Measurements from ENCODE around the gene RNGTT. TPM values are rescaled to one million over a fixed set of nuclear protein-coding genes. Genes with fewer than 3 reads are reported as not detected.

The RNGTT gene
- total RNA-seq, 1 experiment from 2014 or later, result 40.8 TPM

- Histone ChIP-seq H3K4me3 (no peak overlapping the region), H3K4me1 (peaks cover 16% of the 10 kb centered on the region), H3K9me3 (replicated peaks) (peaks cover 4% of the 10 kb centered on the region; the same call in 1 of the 2 replicates), H3K27ac (peak overlapping the region; percentile 64), H3K27me3 (no peaks in the 10 kb centered on the region), H3K36me3 (peaks cover 3% of the 10 kb centered on the region; the same call in 1 of the 2 replicates)
- DNase-seq, result peak in 1 of 2 experiments; percentile 23
Measured at GRCh38 chr6:88698661-88699060, 264.8 kb downstream of the RNGTT start.

GRCh38 chr6:88695937-88696336 lies 267.5 kb downstream of the RNGTT start:
- DNase-seq, result no peak
- no peaks in the 10 kb centered on the region for H3K27me3 ChIP-seq
- no peak overlapping the region for H3K4me3 ChIP-seq
- H3K36me3 ChIP-seq, result peaks cover 3% of the 10 kb centered on the region; the same call in 1 of the 2 replicates
- no peak overlapping the region for H3K27ac ChIP-seq
- H3K9me3 ChIP-seq (replicated peaks), result peaks cover 4% of the 10 kb centered on the region; the same call in 1 of the 2 replicates
- peaks cover 16% of the 10 kb centered on the region for H3K4me1 ChIP-seq

- no peak overlapping the region for H3K27ac ChIP-seq
- H3K27me3 ChIP-seq, result no peaks in the 10 kb centered on the region
- no peak for DNase-seq
- peaks cover 2% of the 10 kb centered on the region; the same call in 1 of the 2 replicates for H3K36me3 ChIP-seq
- H3K9me3 ChIP-seq (replicated peaks), result no peaks in the 10 kb centered on the region; the same call in none of the 2 replicates
- H3K4me1 ChIP-seq, result no peaks in the 10 kb centered on the region
- H3K4me3 ChIP-seq, result no peak overlapping the region
Measured at GRCh38 chr6:88683734-88684133, 279.7 kb downstream of the RNGTT start.

GRCh38 chr6:88680654-88681053 lies 282.8 kb downstream of the RNGTT start:
- H3K27me3 ChIP-seq, result no peaks in the 10 kb centered on the region
- DNase-seq, result no peak
- no peak overlapping the region for H3K27ac ChIP-seq
- H3K36me3 ChIP-seq, result peaks cover 4% of the 10 kb centered on the region; the same call in 1 of the 2 replicates
- no peaks in the 10 kb centered on the region for H3K4me1 ChIP-seq
- H3K9me3 ChIP-seq (replicated peaks), result no peaks in the 10 kb centered on the region; the same call in none of the 2 replicates
- no peak overlapping the region for H3K4me3 ChIP-seq

- H3K27ac ChIP-seq, result no peak overlapping the region
- no peak overlapping the region for H3K4me3 ChIP-seq
- H3K36me3 ChIP-seq, result peaks cover 3% of the 10 kb centered on the region; the same call in 1 of the 2 replicates
- no peaks in the 10 kb centered on the region; the same call in none of the 2 replicates for H3K9me3 ChIP-seq (replicated peaks)
- H3K4me1 ChIP-seq, result no peaks in the 10 kb centered on the region
- H3K27me3 ChIP-seq, result no peaks in the 10 kb centered on the region
- DNase-seq, result no peak
Measured at GRCh38 chr6:88679841-88680240, 283.6 kb downstream of the RNGTT start.

- no peak overlapping the region for H3K4me3 ChIP-seq
- no peak for DNase-seq
- no peaks in the 10 kb centered on the region for H3K4me1 ChIP-seq
- H3K9me3 ChIP-seq (replicated peaks), result no peaks in the 10 kb centered on the region; the same call in none of the 2 replicates
- H3K36me3 ChIP-seq, result peaks cover 3% of the 10 kb centered on the region; the same call in 1 of the 2 replicates
- H3K27me3 ChIP-seq, result no peaks in the 10 kb centered on the region
- H3K27ac ChIP-seq, result no peak overlapping the region
Measured at GRCh38 chr6:88677356-88677755, 286.1 kb downstream of the RNGTT start.

GRCh38 chr6:88671624-88672023 lies 291.8 kb downstream of the RNGTT start:
- H3K4me1 ChIP-seq, result no peaks in the 10 kb centered on the region
- H3K27ac ChIP-seq, result no peak overlapping the region
- H3K27me3 ChIP-seq, result no peaks in the 10 kb centered on the region
- H3K36me3 ChIP-seq, result no peaks in the 10 kb centered on the region
- DNase-seq, result no peak
- peaks cover 22% of the 10 kb centered on the region; the same call in 1 of the 2 replicates for H3K9me3 ChIP-seq (replicated peaks)
- no peak overlapping the region for H3K4me3 ChIP-seq

GRCh38 chr6:88670369-88670768 lies 293.0 kb downstream of the RNGTT start:
- no peak overlapping the region for H3K4me3 ChIP-seq
- no peak overlapping the region for H3K27ac ChIP-seq
- no peaks in the 10 kb centered on the region for H3K27me3 ChIP-seq
- no peaks in the 10 kb centered on the region for H3K4me1 ChIP-seq
- no peaks in the 10 kb centered on the region for H3K36me3 ChIP-seq
- H3K9me3 ChIP-seq (replicated peaks), result peaks cover 22% of the 10 kb centered on the region; the same call in 1 of the 2 replicates
- DNase-seq, result no peak

GRCh38 chr6:88669475-88669874 lies 293.9 kb downstream of the RNGTT start:
- Histone ChIP-seq H3K36me3 (no peaks in the 10 kb centered on the region), H3K4me1 (no peaks in the 10 kb centered on the region), H3K27ac (no peak overlapping the region), H3K27me3 (no peaks in the 10 kb centered on the region), H3K9me3 (replicated peaks) (peaks cover 22% of the 10 kb centered on the region; the same call in 1 of the 2 replicates), H3K4me3 (no peak overlapping the region)
- DNase-seq, result no peak

- Histone ChIP-seq H3K36me3 (no peaks in the 10 kb centered on the region), H3K9me3 (replicated peaks) (peaks cover 22% of the 10 kb centered on the region; the same call in 1 of the 2 replicates), H3K27me3 (no peaks in the 10 kb centered on the region), H3K4me1 (no peaks in the 10 kb centered on the region), H3K4me3 (no peak overlapping the region), H3K27ac (no peak overlapping the region)
- DNase-seq, result no peak
Measured at GRCh38 chr6:88666901-88667300, 296.5 kb downstream of the RNGTT start.

- H3K36me3 ChIP-seq, result no peaks in the 10 kb centered on the region
- no peak overlapping the region for H3K4me3 ChIP-seq
- peaks cover 8% of the 10 kb centered on the region; the same call in 1 of the 2 replicates for H3K9me3 ChIP-seq (replicated peaks)
- no peak overlapping the region for H3K27ac ChIP-seq
- DNase-seq, result no peak
- no peaks in the 10 kb centered on the region for H3K4me1 ChIP-seq
- no peaks in the 10 kb centered on the region for H3K27me3 ChIP-seq
Measured at GRCh38 chr6:88665131-88665530, 298.3 kb downstream of the RNGTT start.

- Histone ChIP-seq H3K4me1 (no peaks in the 10 kb centered on the region), H3K36me3 (no peaks in the 10 kb centered on the region), H3K4me3 (no peak overlapping the region), H3K9me3 (replicated peaks) (0 out of 2 replicates have a peak, but pooled peaks cover 8% of the 10 kb centered on the region), H3K27ac (no peak overlapping the region), H3K27me3 (no peaks in the 10 kb centered on the region)
- DNase-seq, result no peak
Measured at GRCh38 chr6:88663801-88664200, 299.6 kb downstream of the RNGTT start.

GRCh38 chr6:88662653-88663174 lies 300.7 kb downstream of the RNGTT start:
- no peaks in the 10 kb centered on the region for H3K4me1 ChIP-seq
- H3K27me3 ChIP-seq, result no peaks in the 10 kb centered on the region
- DNase-seq, result no peak
- H3K4me3 ChIP-seq, result no peak overlapping the region
- H3K36me3 ChIP-seq, result no peaks in the 10 kb centered on the region
- H3K9me3 ChIP-seq (replicated peaks), result 0 out of 2 replicates have a peak, but pooled peaks cover 5% of the 10 kb centered on the region
- H3K27ac ChIP-seq, result no peak overlapping the region

GRCh38 chr6:88662163-88662580 lies 301.2 kb downstream of the RNGTT start:
- no peak for DNase-seq

GRCh38 chr6:88661136-88661535 lies 302.3 kb downstream of the RNGTT start:
- no peak overlapping the region for H3K27ac ChIP-seq
- no peaks in the 10 kb centered on the region for H3K4me1 ChIP-seq
- H3K36me3 ChIP-seq, result no peaks in the 10 kb centered on the region
- H3K9me3 ChIP-seq (replicated peaks), result 0 out of 2 replicates have a peak, but pooled peaks cover 5% of the 10 kb centered on the region
- H3K4me3 ChIP-seq, result no peak overlapping the region
- no peaks in the 10 kb centered on the region for H3K27me3 ChIP-seq
- no peak for DNase-seq

More at GRCh38 chr6:88662163-88662580, 301.2 kb downstream of the RNGTT start:
- H3K27me3 ChIP-seq, result no peaks in the 10 kb centered on the region
- H3K4me3 ChIP-seq, result no peak overlapping the region
- no peaks in the 10 kb centered on the region for H3K36me3 ChIP-seq
- H3K4me1 ChIP-seq, result no peaks in the 10 kb centered on the region
- H3K9me3 ChIP-seq (replicated peaks), result 0 out of 2 replicates have a peak, but pooled peaks cover 5% of the 10 kb centered on the region
- no peak overlapping the region for H3K27ac ChIP-seq
